Activated CD8-positive, alpha-beta memory T cell treated with anti-CD3 and anti-CD28 coated beads for 48 hours (primary cell): ENCODE measurements around the gene LCN15.
"Not testable (repeated sequence)": the region's sequence is repeated elsewhere in the genome, so short reads cannot be mapped to it uniquely, and the experiment has no call there.

Experiments used
- DNase-seq, 3 experiments: peaks; one replicate each; pipeline ENCODE4 v3.0.0-alpha.2; 2020; ENCODE audit warnings: low read depth in 2 of 3, low spot score in 2 of 3

LCN15 gene

GRCh38 chr9:136723362-136723976 is 40.8 kb downstream of the LCN15 start:
- no peak for DNase-seq

GRCh38 chr9:136722969-136723356 is 41.4 kb downstream of the LCN15 start:
- no peak for DNase-seq

DNA sequence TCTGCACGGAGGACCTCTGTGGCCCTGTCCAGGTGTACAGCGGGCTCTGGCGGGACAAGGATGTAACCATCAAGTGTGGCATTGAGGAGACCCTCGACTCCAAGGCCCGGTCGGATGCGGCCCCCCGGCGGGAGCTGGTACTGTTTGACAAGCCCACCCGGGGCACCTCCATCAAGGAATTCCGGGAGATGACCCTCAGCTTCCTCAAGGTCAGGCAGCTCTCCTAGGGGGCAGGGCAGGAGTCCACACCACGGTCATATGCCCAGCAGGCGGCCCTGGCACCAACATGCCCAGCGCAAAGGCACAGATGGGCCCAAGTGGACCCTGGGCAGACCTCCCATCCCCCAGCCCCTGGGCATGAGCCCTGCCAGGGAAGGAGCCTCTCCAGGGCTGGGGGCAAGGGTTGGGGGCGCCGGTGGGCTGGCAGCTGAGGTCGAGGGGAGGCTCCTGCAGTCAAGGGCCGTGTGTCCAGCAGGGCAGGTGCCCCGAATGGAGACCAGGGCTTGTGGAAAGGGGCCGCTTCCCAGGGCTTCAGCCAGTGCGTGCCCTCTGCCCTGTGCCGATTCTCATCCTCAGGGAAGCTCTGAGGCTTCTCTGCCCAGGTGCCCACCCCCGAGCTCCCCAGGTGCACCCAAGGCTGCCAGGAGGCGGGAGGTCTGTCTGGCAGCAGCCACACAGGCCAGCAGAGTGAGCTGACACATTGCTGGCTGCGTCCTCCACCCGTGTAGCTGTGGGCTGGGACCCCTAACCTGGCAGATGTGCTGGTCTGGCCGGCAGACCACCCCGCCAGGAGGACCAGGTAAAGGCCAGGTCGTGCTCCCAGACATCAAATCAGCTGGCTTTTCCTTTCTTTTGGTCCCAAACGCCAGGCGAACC is 42.0 kb downstream of the LCN15 start:
- DNase-seq: no peak

GRCh38 chr9:136721339-136722092 is 42.8 kb downstream of the LCN15 start:
- DNase-seq: no peak

GRCh38 chr9:136720898-136721338 is 43.4 kb downstream of the LCN15 start:
- no peak for DNase-seq

DNA sequence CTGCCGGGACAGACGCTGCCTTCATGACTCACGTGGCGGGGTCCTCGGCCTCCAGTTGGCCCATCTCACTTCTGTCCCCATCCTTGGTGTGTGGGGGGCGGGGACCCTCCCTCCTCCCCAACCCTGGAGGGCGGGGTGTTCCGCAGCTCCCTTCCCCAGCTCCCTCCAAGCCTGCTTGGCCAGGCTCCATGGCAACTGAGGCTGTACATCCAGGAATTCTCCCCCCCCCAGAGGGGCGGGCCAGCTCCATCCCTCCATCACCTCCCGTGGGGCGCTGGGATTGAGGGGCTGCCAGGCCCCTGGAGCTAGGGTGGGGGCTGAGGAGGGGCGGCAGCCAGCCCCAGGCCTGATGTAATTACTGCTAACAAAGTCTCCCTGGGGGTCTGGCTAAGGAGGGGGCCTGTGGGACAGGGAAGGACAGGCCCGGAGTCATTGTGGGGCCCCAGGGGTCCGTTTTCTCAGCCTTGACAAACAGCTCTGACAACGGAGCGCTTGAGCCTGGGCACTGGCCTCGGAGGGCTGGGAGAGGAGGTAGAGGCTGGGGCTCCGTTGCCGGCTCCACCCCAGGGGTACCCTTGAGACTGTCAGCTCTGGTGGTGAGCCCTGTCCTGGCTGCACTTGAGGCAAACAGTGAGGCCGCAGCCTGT is 43.9 kb downstream of the LCN15 start:
- no peak for DNase-seq

DNA sequence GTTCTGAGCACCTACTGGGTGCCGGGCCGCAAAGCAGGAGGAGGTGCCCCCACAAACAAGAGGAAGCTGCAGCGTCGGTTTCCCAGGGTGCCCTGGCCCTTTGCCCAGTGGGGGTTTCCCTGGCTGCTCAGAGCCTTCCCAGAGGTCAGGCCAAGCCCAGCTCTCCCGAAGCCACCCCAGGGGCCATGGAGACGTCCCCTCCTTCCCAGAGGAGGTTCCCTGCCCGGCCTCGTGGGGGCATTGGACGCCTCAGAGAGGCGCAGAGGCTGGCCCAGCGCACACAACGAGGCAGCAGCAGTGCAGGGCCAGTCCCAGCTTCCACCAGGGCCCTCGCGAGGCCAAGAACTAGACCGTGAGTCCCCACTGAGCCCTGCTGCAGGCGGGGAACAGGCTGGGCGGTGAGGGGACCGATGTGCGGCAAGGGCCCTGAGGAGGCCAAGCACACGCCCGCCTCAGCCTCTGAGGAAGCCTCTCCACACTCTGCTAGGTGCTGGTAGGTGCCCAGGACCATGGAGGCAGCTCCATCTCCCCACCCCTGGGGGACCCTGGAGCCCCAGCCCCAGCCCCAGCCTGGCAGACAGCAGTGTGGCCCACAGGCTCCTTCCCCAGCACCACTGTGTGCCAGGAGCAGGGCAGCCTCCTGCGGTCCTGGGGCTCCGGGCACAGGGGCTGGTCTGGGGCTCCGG is 45.0 kb downstream of the LCN15 start:
- no peak for DNase-seq

GRCh38 chr9:136718345-136719194 is 45.7 kb downstream of the LCN15 start:
- DNase-seq: no peak

- DNase-seq: no peak
Measured at GRCh38 chr9:136717399-136717798, 46.9 kb downstream of the LCN15 start.

DNA sequence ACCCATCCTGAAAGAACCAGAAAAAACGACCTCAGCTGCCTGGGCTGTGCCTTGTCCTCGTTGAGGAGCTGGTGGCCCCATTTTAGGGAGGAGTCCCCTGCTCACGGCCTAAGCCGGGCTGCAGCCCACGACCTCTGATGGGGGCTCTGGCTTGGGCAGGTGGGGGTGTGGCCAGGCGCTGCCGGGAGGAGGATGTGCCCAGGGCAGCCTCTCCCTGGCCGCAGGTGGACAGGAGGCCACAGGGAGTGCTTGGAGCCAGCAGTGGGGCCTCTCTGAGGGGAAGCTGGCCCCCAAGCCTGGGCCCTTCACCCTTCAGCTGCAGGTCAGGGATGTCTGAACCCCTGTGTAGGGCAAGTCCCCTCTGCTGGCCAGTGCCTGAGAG is 49.4 kb downstream of the LCN15 start:
- no peak for DNase-seq

GRCh38 chr9:136714096-136714892 is 50.0 kb downstream of the LCN15 start:
- no peak for DNase-seq

DNA sequence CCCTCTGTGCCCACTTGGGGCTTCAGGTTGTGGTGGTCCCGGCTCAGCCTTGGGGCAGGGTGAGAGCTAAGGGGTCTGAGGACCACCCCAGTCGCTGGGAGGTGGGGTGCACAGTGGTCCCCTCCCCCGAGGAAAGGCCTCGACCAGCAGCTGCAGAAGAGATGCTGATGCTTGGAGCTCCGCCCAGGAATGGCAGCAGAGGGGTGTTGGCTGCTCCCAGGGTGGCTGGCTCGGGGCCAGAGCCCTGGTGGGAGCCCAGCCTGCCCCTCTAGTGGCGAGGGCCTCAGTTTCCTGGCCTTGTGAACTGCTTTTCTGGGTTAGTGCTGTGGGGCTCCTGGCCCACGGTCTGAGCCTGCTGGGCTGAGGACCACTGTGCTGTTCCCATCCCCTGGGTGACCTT is 50.8 kb downstream of the LCN15 start:
- DNase-seq: no peak

GRCh38 chr9:136712690-136713544 is 51.4 kb downstream of the LCN15 start:
- no peak for DNase-seq

DNA sequence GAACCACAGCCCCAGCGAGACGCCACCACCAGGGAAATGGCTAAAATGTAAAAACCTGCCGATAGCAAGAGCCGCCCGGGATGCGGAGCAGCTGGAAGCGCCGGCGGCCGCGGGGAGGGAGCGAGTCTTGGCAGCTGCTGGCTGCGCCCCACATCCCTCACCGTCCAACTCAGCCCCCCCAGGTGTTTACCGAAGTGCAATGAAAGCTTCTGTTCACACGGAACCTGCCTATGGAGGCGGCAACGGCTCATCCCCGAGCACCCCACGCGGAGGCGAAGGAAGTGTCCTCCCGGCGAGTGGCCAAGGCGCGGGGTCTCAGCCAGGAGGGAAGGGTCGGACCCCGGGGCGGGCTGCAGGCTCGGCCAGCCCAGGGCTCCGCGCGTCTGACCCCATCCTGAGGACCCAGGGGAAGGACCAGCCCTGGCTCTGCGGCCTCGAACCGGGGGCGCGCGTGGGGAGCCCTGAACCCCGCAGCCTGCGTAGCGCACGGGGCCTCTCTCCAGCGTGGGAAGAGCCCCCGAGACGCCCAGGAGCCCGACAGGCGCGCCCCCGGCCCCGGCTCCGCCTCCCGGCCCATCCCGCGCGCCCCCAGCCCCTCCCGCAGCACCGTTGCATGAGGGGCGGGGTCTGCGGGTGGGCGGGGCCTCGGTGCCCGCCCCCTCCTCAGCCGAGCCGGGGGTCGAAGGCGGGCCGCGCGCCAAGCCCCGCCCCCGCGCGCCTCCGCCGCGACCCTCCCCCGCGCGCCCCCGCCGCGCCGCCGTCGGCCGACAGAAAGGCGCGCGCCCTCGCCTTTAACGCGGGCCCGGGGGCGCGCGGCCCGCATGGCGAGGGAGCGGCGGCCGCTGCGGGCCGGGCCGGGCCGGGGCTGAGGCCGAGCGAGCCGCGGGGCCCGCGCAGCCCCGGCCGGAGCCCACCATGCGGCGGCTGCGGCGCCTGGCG is 52.3 kb downstream of the LCN15 start, which contains the start of gene DIPK1B:
Gene DIPK1B, plus strand, starts transcription at position 822 of the 939 bp plus-strand sequence. Its CDS starts 94 bp downstream, at position 916.
- DNase-seq: no peak

DNA sequence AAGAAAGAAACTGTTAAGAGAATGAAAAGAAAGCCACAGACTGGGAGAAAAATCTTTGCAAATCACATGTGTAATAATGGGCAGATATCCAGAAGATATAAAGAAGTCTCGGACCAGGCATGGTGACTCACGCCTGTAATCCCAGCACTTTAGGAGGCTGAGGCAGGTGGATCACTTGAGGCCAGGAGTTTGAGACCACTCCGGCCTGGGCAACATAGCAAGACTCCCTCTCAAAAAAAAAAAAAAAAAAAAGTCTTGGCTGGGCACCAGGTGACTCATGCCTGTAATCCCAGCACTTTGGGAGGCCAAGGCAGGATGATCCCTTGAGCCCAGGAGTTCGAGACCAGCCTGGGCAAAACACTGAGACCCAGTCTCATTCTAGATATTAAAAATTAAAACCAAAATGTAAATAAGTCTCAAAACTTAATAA is 53.1 kb downstream of the LCN15 start:
- DNase-seq: not testable (repeated sequence)

- DNase-seq: no peak
Measured at GRCh38 chr9:136710543-136710942, 53.8 kb downstream of the LCN15 start.
